GM18526 (cell line): ENCODE measurements around the gene DDX39B.

Experiments used
- POLR2A ChIP-seq: IDR thresholded peaks from 3 replicates; pipeline ENCODE4 v1.6.1; 2011; ENCODE audit not compliant: insufficient read length; ENCODE audit errors: extremely low read depth

The DDX39B gene

DNA sequence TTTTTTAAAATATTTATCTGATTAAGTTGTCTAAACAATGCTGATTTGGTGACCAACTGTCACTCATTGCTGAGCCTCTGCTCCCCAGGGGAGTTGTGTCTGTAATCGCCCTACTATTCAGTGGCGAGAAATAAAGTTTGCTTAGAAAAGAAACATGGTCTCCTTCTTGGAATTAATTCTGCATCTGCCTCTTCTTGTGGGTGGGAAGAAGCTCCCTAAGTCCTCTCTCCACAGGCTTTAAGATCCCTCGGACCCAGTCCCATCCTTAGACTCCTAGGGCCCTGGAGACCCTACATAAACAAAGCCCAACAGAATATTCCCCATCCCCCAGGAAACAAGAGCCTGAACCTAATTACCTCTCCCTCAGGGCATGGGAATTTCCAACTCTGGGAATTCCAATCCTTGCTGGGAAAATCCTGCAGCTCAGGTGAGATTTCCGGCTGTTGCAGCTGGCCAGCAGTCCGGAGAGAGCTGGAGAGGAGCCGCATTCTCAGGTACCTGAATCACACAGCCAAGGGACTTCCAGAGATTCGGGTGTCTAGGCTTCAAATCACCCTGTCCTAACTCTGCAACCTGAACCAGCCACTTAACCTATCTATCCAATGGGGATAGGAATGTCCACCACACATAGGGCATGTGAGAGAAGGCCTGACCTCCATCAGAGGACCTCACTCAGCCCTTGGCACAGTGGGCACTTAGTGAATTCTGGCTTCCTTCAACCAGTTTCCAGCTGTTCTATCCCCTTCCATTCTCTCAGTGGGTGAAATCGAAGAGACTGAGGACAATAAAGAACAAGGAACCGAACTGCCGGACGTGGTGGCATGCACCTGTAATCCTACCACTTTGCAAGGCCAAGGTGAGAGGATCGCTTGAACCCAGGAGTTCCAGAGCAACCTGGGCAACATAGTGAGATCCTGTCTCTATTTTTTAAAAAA, 36.6 kb upstream of the DDX39B start:
- TF ChIP-seq POLR2A, result peak; percentile 32

DNA sequence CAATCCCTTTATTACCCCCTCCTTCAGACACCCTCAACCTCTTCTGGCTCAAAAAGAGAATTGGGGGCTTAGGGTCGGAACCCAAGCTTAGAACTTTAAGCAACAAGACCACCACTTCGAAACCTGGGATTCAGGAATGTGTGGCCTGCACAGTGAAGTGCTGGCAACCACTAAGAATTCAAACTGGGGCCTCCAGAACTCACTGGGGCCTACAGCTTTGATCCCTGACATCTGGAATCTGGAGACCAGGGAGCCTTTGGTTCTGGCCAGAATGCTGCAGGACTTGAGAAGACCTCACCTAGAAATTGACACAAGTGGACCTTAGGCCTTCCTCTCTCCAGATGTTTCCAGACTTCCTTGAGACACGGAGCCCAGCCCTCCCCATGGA, 35.8 kb upstream of the DDX39B start:
- no peak for TF ChIP-seq POLR2A

DNA sequence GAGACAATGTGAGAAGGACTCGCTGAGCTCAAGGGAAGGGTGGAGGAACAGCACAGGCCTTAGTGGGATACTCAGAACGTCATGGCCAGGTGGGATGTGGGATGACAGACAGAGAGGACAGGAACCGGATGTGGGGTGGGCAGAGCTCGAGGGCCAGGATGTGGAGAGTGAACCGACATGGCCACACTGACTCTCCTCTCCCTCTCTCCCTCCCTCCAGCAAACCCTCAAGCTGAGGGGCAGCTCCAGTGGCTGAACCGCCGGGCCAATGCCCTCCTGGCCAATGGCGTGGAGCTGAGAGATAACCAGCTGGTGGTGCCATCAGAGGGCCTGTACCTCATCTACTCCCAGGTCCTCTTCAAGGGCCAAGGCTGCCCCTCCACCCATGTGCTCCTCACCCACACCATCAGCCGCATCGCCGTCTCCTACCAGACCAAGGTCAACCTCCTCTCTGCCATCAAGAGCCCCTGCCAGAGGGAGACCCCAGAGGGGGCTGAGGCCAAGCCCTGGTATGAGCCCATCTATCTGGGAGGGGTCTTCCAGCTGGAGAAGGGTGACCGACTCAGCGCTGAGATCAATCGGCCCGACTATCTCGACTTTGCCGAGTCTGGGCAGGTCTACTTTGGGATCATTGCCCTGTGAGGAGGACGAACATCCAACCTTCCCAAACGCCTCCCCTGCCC, 35.2 kb upstream of the DDX39B start:
- TF ChIP-seq POLR2A, result no peak

DNA sequence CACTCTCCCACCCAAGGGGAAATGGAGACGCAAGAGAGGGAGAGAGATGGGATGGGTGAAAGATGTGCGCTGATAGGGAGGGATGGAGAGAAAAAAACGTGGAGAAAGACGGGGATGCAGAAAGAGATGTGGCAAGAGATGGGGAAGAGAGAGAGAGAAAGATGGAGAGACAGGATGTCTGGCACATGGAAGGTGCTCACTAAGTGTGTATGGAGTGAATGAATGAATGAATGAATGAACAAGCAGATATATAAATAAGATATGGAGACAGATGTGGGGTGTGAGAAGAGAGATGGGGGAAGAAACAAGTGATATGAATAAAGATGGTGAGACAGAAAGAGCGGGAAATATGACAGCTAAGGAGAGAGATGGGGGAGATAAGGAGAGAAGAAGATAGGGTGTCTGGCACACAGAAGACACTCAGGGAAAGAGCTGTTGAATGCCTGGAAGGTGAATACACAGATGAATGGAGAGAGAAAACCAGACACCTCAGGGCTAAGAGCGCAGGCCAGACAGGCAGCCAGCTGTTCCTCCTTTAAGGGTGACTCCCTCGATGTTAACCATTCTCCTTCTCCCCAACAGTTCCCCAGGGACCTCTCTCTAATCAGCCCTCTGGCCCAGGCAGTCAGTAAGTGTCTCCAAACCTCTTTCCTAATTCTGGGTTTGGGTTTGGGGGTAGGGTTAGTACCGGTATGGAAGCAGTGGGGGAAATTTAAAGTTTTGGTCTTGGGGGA, 34.3 kb upstream of the DDX39B start:
- TF ChIP-seq POLR2A, result peak; percentile 24

DNA sequence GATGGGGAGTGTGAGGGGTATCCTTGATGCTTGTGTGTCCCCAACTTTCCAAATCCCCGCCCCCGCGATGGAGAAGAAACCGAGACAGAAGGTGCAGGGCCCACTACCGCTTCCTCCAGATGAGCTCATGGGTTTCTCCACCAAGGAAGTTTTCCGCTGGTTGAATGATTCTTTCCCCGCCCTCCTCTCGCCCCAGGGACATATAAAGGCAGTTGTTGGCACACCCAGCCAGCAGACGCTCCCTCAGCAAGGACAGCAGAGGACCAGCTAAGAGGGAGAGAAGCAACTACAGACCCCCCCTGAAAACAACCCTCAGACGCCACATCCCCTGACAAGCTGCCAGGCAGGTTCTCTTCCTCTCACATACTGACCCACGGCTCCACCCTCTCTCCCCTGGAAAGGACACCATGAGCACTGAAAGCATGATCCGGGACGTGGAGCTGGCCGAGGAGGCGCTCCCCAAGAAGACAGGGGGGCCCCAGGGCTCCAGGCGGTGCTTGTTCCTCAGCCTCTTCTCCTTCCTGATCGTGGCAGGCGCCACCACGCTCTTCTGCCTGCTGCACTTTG, 33.6 kb upstream of the DDX39B start, which contains the start of gene TNF:
Gene TNF, plus strand, starts transcription at position 231 of the 567 bp plus-strand sequence. Its CDS starts 177 bp downstream, at position 408.
- peak; percentile 99 for TF ChIP-seq POLR2A

- peak; percentile 11 for TF ChIP-seq POLR2A
Observed at GRCh38 chr6:31574106-31575061, 32.6 kb upstream of the DDX39B start.

DNA sequence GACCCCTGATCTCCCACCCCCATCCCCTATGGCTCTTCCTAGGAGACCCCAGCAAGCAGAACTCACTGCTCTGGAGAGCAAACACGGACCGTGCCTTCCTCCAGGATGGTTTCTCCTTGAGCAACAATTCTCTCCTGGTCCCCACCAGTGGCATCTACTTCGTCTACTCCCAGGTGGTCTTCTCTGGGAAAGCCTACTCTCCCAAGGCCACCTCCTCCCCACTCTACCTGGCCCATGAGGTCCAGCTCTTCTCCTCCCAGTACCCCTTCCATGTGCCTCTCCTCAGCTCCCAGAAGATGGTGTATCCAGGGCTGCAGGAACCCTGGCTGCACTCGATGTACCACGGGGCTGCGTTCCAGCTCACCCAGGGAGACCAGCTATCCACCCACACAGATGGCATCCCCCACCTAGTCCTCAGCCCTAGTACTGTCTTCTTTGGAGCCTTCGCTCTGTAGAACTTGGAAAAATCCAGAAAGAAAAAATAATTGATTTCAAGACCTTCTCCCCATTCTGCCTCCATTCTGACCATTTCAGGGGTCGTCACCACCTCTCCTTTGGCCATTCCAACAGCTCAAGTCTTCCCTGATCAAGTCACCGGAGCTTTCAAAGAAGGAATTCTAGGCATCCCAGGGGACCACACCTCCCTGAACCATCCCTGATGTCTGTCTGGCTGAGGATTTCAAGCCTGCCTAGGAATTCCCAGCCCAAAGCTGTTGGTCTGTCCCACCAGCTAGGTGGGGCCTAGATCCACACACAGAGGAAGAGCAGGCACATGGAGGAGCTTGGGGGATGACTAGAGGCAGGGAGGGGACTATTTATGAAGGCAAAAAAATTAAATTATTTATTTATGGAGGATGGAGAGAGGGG, 31.7 kb upstream of the DDX39B start:
- TF ChIP-seq POLR2A, result no peak

DNA sequence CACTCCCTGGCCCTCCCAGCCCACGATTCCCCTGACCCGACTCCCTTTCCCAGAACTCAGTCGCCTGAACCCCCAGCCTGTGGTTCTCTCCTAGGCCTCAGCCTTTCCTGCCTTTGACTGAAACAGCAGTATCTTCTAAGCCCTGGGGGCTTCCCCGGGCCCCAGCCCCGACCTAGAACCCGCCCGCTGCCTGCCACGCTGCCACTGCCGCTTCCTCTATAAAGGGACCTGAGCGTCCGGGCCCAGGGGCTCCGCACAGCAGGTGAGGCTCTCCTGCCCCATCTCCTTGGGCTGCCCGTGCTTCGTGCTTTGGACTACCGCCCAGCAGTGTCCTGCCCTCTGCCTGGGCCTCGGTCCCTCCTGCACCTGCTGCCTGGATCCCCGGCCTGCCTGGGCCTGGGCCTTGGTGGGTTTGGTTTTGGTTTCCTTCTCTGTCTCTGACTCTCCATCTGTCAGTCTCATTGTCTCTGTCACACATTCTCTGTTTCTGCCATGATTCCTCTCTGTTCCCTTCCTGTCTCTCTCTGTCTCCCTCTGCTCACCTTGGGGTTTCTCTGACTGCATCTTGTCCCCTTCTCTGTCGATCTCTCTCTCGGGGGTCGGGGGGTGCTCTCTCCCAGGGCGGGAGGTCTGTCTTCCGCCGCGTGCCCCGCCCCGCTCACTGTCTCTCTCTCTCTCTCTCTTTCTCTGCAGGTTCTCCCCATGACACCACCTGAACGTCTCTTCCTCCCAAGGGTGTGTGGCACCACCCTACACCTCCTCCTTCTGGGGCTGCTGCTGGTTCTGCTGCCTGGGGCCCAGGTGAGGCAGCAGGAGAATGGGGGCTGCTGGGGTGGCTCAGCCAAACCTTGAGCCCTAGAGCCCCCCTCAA, 30.5 kb upstream of the DDX39B start, which contains the start of gene LTA:
Gene LTA, plus strand, starts transcription at position 249 of the 871 bp plus-strand sequence. Its CDS starts 454 bp downstream, at position 703.
- TF ChIP-seq POLR2A, result peak; percentile 71

DNA sequence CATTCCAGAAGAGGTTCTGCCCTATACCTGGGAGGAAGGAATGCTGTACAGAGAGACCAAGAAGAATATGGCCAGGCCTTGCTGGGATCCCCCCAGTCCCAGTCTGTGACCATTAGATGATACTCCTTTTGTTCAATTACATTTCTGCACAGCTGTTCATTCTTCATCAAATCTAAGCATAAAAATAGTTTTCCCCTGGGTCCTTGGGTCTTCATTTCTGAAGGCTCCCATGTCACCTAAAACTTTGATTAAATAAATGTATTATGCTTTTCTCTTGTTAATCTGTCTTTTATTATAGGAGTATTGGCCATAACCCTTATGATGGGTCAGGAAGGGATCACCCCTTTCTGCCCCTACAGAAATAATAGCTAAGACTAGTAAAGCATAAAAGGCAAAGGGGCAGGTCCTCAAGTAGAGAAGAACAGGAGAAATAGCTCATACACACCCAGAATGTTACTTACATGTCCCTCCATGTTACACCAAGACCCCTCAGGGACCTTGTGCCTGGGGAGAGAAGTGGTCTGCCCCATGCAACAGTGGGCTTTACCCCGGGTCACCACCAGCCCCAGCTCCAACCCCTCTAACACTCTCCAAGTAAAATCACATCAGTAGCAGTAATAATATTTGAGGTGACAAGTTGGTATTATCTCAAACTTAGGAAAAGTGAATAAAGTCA, 28.2 kb upstream of the DDX39B start:
- no peak for TF ChIP-seq POLR2A

GRCh38 chr6:31568537-31568961, 26.7 kb upstream of the DDX39B start:
- no peak for TF ChIP-seq POLR2A

- no peak for TF ChIP-seq POLR2A
Observed at GRCh38 chr6:31567531-31568370, 25.9 kb upstream of the DDX39B start.

- TF ChIP-seq POLR2A, result no peak
Observed at GRCh38 chr6:31560697-31561058, 18.9 kb upstream of the DDX39B start.
